HG02870 (cell line): Measurements from ENCODE around the gene PAX5.

ENCODE experiments used
- ATAC-seq: cut with Tn5 transposase; IDR thresholded peaks from one replicate; pipeline ENCODE4 v1.9.1; 2021; ENCODE audit warnings: mild to moderate bottlenecking, moderate library complexity; ENCODE audit not compliant: unreplicated experiment

PAX5 gene

GRCh38 chr9:36962691-36963090 is 71.4 kb downstream of the PAX5 start:
- ATAC-seq = no peak

DNA sequence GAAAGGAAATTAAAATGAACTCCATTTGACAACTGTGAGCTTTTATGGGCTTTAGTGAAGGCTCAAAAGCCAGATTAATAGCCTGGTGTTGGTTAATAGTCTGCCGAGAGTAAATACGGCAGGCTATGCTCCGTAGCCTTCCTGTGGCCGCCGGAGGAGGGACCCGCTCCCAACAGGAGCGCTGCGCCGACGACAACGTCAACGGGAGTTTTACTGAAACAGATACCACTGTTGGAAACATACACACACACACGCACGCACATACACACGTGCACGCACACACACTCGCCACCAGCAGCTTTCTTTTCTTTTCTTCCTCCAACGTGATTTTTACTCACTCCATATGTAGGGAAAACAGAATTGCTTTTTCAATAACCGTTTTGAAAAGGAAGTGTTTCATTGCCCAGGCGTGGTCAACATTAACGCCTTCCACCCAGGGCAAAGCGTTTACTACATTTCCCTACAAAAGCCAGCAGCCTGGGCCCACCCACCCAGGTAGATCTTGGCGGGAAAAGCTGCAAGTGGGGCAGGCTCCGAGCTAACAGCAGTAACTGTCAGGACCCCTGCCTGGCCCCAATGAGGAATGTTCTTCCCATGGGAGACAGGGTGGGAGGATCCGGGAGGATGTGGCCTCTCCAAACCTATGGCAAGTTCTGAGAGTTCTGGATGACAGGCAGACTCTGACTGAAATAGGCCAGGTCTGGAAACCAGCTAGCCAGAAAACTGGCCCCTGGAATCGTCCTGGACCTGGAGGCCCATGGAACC is 72.3 kb downstream of the PAX5 start:
- ATAC-seq = no peak

GRCh38 chr9:36961051-36961450 is 73.0 kb downstream of the PAX5 start:
- ATAC-seq = no peak

- ATAC-seq = no peak
These were observed 73.5 kb downstream of the PAX5 start for GRCh38 chr9:36960575-36960955.

- no peak for ATAC-seq
These were observed 74.1 kb downstream of the PAX5 start for GRCh38 chr9:36959681-36960574.

GRCh38 chr9:36956908-36957307 is 77.2 kb downstream of the PAX5 start:
- no peak for ATAC-seq

GRCh38 chr9:36950389-36950788 is 83.7 kb downstream of the PAX5 start:
- ATAC-seq = no peak

GRCh38 chr9:36949466-36949865 is 84.6 kb downstream of the PAX5 start:
- no peak for ATAC-seq

- ATAC-seq = no peak
These were observed 86.0 kb downstream of the PAX5 start for GRCh38 chr9:36948051-36948450.

- ATAC-seq = no peak
These were observed 87.4 kb downstream of the PAX5 start for GRCh38 chr9:36946653-36947052.

DNA sequence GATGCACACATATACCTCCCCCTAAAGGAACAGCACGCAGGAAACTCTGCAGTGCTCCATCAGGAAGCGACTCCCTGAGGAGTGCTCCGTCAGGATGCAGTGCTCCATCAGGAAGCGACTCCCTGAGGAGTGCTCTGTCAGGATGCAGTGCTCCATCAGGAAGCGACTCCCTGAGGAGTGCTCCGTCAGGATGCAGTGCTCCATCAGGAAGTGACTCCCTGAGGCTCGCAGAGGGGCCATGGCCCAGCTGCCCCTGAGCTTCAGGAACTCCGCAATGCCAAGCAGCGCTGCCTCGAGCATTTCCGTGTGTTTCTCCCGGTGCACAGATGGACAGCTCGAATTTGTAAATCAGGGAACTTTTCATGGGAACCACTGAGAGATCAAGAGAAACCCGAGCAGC is 88.1 kb downstream of the PAX5 start:
- ATAC-seq = no peak

DNA sequence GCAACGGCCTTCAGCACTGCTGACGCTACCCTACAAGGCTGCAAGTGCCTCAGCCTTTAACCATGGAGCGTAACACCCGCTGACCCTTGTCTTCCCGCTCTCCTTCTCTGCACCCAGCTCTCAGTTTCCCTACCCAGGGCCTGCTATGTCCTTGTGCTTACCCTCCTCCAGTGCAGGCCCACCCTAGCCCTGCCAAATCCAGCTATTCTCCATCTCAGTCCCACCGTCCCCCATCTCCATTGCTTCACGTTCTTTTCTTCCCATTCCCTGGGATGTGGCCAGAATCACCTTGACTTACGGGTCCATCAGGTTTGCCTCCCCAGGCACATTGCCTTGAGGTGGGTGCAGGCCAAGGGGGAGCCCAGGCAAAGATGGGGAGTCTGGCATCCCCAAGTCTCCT is 91.2 kb downstream of the PAX5 start:
- no peak for ATAC-seq

- ATAC-seq = no peak
These were observed 92.6 kb downstream of the PAX5 start for GRCh38 chr9:36941441-36941840.

GRCh38 chr9:36940881-36941280 is 93.2 kb downstream of the PAX5 start:
- ATAC-seq = no peak

GRCh38 chr9:36940500-36940853 is 93.6 kb downstream of the PAX5 start:
- no peak for ATAC-seq

GRCh38 chr9:36939655-36940499 is 94.2 kb downstream of the PAX5 start:
- no peak for ATAC-seq

DNA sequence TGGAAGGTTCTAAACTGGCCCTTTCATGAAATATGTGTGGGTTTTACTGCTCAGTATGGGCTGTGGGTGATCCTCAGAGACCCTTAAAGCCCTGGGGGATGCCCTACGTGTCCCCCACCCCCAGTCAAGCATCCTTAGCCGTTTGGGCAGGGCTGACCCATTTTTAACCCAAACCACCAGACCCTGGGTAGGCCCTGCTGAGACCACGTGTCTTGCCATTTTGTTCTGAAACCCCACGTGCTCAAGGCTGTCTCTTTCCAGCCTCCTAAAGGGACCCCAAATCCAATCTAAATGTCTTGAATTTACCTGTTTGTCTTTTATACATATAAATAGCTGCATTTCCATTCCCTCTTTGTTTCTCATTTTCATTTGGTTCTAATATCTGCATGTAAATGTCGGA is 94.9 kb downstream of the PAX5 start:
- ATAC-seq = no peak

DNA sequence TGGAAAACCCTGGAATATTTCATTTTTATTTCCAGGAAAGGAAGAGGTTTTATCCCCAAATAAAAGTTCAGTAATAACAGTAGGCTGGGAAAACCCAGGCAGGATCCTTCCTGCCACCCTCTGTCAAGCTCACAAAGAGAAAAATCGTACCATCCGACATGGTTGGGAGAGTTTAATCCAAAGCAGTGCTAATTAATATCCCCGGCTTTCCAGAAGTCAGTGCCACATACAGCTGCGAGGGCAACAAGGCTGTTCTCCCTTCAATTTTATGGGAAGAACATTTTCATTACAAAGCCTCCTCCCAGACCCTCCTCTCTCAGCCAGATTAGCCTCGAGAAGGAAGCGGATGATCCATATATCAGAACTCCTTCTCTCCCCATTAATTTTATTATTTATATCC is 95.5 kb downstream of the PAX5 start:
- no peak for ATAC-seq

DNA sequence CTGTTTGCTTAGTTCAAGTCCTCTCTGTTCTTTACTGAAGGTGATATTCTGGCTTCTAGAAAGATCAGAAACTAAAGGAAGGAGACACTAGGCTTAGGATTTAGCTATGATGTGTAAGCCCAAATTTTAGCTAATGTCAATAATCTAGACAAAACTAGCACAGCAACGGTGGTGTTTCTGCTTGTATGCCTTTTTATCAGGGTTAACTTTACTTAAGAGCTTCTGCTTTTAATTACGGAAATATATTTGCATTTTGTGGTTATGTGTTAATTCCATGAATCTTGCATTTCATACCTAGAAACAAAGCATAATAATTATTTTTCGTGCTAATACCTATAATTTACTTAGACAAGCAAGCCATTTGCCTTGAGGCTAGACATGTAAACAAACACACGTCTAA is 96.1 kb downstream of the PAX5 start:
- ATAC-seq = no peak

- ATAC-seq = no peak
These were observed 96.7 kb downstream of the PAX5 start for GRCh38 chr9:36937346-36937745.

DNA sequence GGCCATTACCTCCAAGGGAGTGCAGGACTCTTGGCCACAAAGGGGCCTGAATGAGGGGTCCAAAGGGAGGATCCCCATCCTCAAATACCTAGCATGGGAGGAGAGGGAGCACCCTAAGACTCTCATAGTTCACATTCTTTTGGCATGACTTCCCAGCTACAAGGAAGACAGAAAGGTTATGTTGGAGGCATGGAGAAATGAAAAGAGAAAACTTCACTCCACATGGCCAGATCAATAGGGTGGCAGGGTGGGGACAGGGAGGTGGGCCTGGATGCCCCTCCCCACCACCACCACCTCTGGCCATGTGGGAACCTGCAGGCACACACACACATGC is 97.6 kb downstream of the PAX5 start:
- no peak for ATAC-seq
